A673 (cell line): ENCODE results near the gene TRRAP. TPM values are rescaled to one million over a fixed set of nuclear protein-coding genes. Genes with fewer than 3 reads are reported as not detected.

ENCODE experiments used
- BruUV-seq: library from RNA; stranded (reverse); fragments of 400-500 nt; replicated peaks from 2 replicates; lab custom pipeline; 2021; lab: Mats Ljungman, UMichigan
- CTCF ChIA-PET: fragments of 300-600 bp; sonication (Branson Sonifier 250); formaldehyde crosslinking; loops from one replicate; lab custom pipeline; 2022; ENCODE audit warnings: antibody characterized with exemption; lab: Charles Lee
- POLR2A ChIA-PET: fragments of 300-600 bp; sonication (Branson Sonifier 250); formaldehyde crosslinking; loops from one replicate; lab custom pipeline; 2022; ENCODE audit warnings: antibody characterized with exemption; ENCODE audit not compliant: low non-redundant PET; lab: Charles Lee
- DNase-seq: peaks from one replicate; pipeline ENCODE4 v3.0.0-alpha.2; 2015; ENCODE audit warnings: low spot score
- H3K27ac ChIP-seq: fragments of 200-600 bp; sonication (generic); 2 replicates; pipeline ENCODE4 v1.5.1; 2016; ENCODE audit warnings: mixed run types, low read depth, mild to moderate bottlenecking, mixed read lengths, antibody characterized with exemption, low read length; ENCODE audit not compliant: poor library complexity, severe bottlenecking
- H3K27me3 ChIP-seq: fragments of 200-600 bp; sonication (generic); replicated peaks from 2 replicates; pipeline ENCODE4 v1.6.1; 2017; ENCODE audit warnings: mixed run types, low read depth, mild to moderate bottlenecking, mixed read lengths, antibody characterized with exemption, low read length; ENCODE audit not compliant: insufficient read depth, poor library complexity
- H3K36me3 ChIP-seq: fragments of 200-600 bp; sonication (generic); 2 replicates; pipeline ENCODE4 v1.6.1; 2016; ENCODE audit warnings: mixed run types, mild to moderate bottlenecking, mixed read lengths, antibody characterized with exemption, low read length; ENCODE audit not compliant: insufficient read depth, poor library complexity, severe bottlenecking
- H3K4me1 ChIP-seq: fragments of 200-600 bp; sonication (generic); 2 replicates; pipeline ENCODE4 v1.6.1; 2017; ENCODE audit warnings: mixed run types, mild to moderate bottlenecking, mixed read lengths, antibody characterized with exemption, low read length; ENCODE audit not compliant: insufficient read depth, poor library complexity, severe bottlenecking
- H3K4me3 ChIP-seq: fragments of 200-600 bp; sonication (generic); 2 replicates; pipeline ENCODE4 v1.5.1; 2016; ENCODE audit warnings: low read depth, mixed run types, mild to moderate bottlenecking, mixed read lengths, low read length; ENCODE audit not compliant: poor library complexity, severe bottlenecking
- H3K9me3 ChIP-seq: fragments of 200-600 bp; sonication (generic); 2 replicates; pipeline ENCODE4 v1.6.1; 2016; ENCODE audit warnings: mixed run types, low read depth, mild to moderate bottlenecking, mixed read lengths, antibody characterized with exemption, low read length; ENCODE audit not compliant: poor library complexity, severe bottlenecking
- EZH2 ChIP-seq: fragments of 200-600 bp; sonication (generic); IDR thresholded peaks from 2 replicates; pipeline ENCODE4 v1.6.1; 2017; ENCODE audit warnings: borderline replicate concordance, low read depth, mild to moderate bottlenecking, mixed read lengths, antibody characterized with exemption, low read length; ENCODE audit not compliant: poor library complexity, severe bottlenecking
- intact Hi-C: fragments of 100-400 bp; cut with micrococcal nuclease; formaldehyde crosslinking; loops from one replicate; pipeline ENCODE4 v1.10.0; 2022; ENCODE audit not compliant: unreplicated experiment
- total RNA-seq: library from RNA; stranded (reverse); gene quantifications from 2 replicates; pipeline ENCODE4 v1.2.3, GENCODE V29; 2021
- TF ChIP-seq, protein P1 (sequence below): fragments of 300-800, 200-600 bp; sonication (generic); conservative IDR thresholded peaks from 2 replicates; pipeline ENCODE4 v1.5.1; 2017; ENCODE audit warnings: low read depth, mild to moderate bottlenecking, antibody characterized with exemption, low read length, moderate library complexity, mixed read lengths

Gene TRRAP
- total RNA-seq, 1 experiment from 2014 or later = 50.2 TPM

DNA sequence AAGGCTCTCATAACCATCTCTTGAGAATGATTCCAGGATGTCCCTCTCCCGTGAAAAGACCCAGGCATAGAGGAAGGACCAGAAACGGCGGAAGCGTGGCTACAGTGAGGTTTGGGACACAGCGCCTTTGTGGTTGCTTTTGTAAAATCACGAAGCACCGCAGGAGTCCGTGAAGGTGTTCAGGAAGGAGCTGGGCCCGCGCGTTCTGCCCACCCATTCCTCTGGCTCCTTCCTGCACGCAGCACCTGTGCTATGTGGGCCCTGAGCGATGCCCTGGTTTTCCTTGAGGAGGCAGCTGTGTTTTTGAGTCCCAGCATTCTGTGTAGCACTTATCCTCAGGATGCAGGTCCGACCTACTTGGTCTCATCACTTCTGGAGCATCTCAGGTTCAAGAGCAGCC is 112.8 kb downstream of the TRRAP start:
- Histone ChIP-seq H3K4me3 (no peak overlapping the region), H3K36me3 (peaks cover 77% of the 10 kb centered on the region), H3K4me1 (no peaks in the 10 kb centered on the region), H3K27me3 (no peaks in the 10 kb centered on the region), H3K9me3 (no peaks in the 10 kb centered on the region), H3K27ac (no peak overlapping the region)
- no TSS peak for BruUV-seq
- CTCF ChIA-PET = no interaction called here
- intact Hi-C loops = no loop called here
- POLR2A ChIA-PET = no interaction called here
- no peak for DNase-seq
- TF ChIP-seq, protein P1, sequence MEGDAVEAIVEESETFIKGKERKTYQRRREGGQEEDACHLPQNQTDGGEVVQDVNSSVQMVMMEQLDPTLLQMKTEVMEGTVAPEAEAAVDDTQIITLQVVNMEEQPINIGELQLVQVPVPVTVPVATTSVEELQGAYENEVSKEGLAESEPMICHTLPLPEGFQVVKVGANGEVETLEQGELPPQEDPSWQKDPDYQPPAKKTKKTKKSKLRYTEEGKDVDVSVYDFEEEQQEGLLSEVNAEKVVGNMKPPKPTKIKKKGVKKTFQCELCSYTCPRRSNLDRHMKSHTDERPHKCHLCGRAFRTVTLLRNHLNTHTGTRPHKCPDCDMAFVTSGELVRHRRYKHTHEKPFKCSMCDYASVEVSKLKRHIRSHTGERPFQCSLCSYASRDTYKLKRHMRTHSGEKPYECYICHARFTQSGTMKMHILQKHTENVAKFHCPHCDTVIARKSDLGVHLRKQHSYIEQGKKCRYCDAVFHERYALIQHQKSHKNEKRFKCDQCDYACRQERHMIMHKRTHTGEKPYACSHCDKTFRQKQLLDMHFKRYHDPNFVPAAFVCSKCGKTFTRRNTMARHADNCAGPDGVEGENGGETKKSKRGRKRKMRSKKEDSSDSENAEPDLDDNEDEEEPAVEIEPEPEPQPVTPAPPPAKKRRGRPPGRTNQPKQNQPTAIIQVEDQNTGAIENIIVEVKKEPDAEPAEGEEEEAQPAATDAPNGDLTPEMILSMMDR = no peak
- TF ChIP-seq EZH2 = no peak

DNA sequence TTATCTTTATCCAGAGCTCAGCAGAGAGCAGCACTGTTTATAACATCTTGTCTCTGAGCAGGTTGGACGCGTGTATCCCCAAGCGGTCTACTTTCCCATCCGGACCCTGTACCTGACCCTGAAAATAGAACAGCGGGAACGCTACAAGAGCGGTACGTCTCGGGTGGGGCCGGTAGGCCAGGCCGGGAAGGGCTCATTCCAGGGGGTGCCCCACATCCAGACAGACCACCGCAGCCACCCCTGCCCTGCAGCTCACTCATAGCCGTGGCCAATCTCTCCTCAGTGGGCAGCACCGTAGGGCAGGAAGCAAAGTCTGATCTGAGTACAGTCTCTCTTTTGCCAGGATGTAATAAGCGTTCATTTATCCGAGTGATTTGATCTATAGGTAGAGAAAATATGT is 113.7 kb downstream of the TRRAP start:
- no peak for TF ChIP-seq EZH2
- TF ChIP-seq, protein P1 = no peak
- Histone ChIP-seq H3K4me3 (no peak overlapping the region), H3K27ac (no peak overlapping the region), H3K27me3 (no peaks in the 10 kb centered on the region), H3K36me3 (peaks cover 73% of the 10 kb centered on the region), H3K4me1 (no peaks in the 10 kb centered on the region), H3K9me3 (no peaks in the 10 kb centered on the region)
- intact Hi-C loops = no loop called here
- no TSS peak for BruUV-seq
- ChIA-PET POLR2A (no interaction called here), CTCF (no interaction called here)
- DNase-seq = no peak

DNA sequence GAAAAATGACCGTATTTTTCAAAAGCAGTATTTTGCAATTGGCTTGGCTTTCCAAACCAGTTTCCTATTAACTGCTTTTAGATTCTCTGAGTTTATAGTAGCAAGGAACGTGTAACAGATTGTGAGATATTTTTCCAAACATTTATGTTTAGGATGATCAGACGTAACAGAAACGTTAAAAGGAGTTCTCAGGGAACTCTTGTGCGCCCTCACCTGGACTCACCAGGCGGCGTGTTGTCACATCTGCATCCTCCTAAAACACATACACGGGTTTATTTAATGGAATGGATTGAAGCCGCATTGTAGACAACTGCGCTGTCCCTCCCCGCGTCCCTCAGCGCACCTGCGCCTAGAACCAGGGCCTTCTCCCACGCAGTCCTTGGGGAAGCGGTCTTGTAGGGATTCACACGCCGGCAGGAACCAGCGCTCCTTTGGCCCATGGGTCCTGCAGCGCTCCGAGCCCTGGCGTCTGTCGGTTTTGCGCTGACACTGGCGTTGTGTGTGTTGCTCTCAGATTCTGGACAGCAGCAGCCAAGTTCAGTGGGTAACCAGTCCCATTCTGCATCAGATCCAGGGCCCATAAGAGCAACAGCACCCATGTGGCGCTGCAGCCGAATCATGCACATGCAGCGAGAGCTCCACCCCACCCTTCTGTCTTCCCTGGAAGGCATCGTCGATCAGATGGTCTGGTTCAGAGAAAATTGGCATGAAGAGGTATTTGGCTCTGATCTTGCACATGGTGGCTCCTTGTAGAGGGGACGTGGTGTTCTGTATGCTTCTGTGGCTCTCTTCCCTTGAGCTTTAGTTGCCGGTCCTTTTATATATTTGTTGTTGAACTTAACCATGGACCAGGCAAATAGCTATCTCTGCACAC is 114.9 kb downstream of the TRRAP start:
- Histone ChIP-seq H3K4me1 (no peaks in the 10 kb centered on the region), H3K4me3 (no peak overlapping the region), H3K9me3 (no peaks in the 10 kb centered on the region), H3K27ac (no peak overlapping the region), H3K36me3 (peaks cover 61% of the 10 kb centered on the region), H3K27me3 (no peaks in the 10 kb centered on the region)
- TF ChIP-seq, protein P1 = peak; percentile 32; the same call in 1 of the 2 replicates
- no peak for TF ChIP-seq EZH2
- no peak for DNase-seq
- ChIA-PET CTCF (no interaction called here), POLR2A (interaction anchor here (0.5 kb wide), 1 partner anchor 33 kb away, joined by 11 read pairs; no protein-coding TSS in a partner anchor)
- intact Hi-C loops = no loop called here
- BruUV-seq = no TSS peak
